T47D (cell line): Measurements from ENCODE around the gene KCTD3.

Experiments used
- DNase-seq, 2 experiments: peaks; one replicate each; pipeline versions ENCODE4 v3.0.0 to v3.0.0-alpha.2; 2011 to 2012; ENCODE audit warnings: low read depth in 1 of 2, low spot score in 1 of 2
- JUND ChIP-seq: IDR thresholded peaks from 2 replicates; pipeline ENCODE4 v1.6.1; 2012; ENCODE audit warnings: low read depth
- in situ Hi-C: cut with HindIII; loops from 2 replicates; pipeline ENCODE4 v1.10.0; 2016; ENCODE audit warnings: low sequenced_read_pairs, low pct_unique_long_range_greater_than_20kb

KCTD3 gene

DNA sequence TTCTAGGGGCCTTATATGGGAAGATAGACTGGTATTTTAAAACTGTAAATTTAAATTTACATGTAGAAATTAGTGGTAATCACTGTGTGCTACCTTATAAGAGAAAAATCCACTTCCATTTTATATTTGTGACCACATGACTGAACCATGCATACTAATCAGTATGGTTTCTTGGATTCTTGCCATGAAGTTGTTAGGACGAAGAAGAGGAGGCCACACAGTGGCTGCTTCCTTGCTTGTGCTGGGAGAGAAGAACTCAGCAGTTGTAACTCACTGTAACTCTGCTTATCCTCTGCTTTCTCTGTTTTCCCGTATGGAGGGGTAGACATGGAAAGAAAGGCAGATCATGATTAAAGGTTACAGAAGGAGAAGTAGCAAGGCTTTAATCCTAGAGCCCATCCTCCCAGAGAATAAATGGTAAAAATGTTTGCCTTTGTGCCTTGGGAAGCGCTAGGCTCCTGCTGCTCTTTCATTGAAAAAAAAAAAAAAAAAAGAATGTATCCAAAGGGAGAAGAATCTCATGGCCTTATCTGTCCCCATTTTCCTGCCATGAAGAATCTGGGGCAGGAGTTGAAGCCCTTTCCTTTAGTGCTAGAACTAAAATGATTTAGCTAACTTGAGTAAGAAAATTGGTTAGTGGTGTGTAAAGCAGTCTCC lies 32.4 kb downstream of the KCTD3 start:
- in situ Hi-C loops = no loop called here
- no peak for TF ChIP-seq JUND
- DNase-seq = peak in 1 of 2 experiments; percentile 44

DNA sequence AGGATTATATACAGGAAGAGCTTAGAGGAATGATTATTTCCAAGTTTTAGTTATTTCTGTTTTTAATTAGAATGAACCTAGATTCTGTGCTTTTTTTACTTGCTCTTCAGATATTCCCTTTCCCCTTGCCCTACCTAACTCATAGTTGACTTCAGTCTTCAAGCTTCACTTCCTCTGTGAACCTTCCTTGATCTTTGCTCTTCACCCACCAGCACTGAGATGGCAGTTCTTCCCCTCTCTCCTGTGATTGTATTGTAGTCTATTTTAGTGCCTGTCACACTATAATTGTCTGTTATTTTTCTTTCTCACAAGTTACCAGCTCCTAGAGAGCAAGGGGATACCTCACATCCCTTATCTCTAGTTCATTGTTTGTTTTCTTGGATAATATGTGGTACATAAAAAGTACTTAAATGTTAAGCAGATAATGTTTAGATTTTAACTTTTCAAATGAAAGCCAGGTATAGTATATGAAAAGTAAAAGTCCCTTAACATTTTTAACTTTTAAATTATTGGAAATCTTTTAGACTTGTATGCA lies 33.2 kb downstream of the KCTD3 start:
- in situ Hi-C loops = no loop called here
- DNase-seq = no peak
- no peak for TF ChIP-seq JUND

DNA sequence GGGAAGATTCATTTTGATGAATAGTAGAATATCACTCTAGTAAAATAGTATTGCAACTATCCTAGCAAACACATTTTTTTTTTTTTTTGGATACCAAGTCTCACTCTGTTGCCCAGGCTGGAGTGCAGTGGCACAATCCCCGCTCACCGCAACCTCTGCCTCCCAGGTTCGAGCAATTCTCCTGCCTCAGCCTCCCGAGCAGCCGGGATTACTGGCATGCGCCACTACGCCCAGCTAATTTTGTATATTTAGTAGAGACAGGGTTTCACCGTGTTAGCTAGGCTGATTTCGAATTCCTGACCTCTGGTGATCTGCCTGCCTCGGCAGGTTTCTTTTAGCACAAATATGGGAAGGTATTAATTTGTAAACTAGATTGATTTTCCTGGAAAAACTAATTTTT lies 33.8 kb downstream of the KCTD3 start:
- TF ChIP-seq JUND = no peak
- DNase-seq = no peak
- in situ Hi-C loops = no loop called here

DNA sequence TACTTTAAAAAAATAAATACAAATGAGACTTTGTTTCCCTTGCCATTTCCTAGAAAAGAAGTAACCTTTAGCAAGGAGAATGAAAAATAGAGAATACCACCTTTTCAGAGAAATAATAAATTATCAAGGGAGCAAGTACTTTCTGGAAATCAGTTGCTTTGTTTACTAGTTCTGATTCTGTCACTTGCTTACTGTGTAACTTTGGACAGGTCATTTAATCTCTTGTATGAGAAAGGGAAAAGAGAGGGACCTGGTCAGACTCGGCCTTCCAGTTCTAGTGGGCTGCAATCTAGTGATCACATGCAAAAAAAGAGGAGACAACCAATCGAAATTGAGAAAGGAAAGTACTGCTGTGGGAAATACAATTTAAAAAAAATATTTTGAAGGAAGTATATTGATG lies 34.2 kb downstream of the KCTD3 start:
- DNase-seq = no peak
- in situ Hi-C loops = no loop called here
- no peak for TF ChIP-seq JUND

GRCh38 chr1:215603319-215603718 lies 36.2 kb downstream of the KCTD3 start:
- DNase-seq = no peak
- no peak for TF ChIP-seq JUND
- in situ Hi-C loops = no loop called here

DNA sequence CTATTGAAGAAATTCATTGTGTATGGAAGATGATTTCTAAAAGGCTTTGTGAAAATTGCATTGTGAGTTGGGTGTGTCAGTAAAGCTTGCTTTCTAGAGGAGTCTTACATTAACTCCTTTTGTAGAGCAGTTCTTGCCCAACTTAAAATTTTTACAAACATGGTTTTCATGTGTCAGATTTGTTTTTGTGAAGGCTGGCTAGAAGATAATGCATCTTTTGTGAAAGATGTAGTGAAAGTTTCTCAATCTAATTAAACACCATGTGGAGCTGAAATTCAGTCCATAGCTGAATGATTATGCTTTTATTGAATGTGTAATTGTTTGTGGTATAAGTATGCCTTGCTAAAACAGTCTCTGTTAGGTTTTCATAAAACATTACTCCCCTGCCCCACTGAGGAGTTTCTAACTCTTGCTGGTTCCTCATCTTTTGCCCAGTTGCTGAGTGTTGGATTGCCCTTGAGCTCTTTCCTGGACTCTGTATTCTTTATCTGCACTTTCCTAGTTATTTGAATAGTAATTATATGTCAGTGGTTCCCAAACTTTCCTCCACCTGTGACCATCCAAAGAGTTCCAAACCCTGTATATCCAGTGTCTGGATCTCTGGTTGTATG lies 38.0 kb downstream of the KCTD3 start:
- no peak for TF ChIP-seq JUND
- in situ Hi-C loops = no loop called here
- DNase-seq = no peak

DNA sequence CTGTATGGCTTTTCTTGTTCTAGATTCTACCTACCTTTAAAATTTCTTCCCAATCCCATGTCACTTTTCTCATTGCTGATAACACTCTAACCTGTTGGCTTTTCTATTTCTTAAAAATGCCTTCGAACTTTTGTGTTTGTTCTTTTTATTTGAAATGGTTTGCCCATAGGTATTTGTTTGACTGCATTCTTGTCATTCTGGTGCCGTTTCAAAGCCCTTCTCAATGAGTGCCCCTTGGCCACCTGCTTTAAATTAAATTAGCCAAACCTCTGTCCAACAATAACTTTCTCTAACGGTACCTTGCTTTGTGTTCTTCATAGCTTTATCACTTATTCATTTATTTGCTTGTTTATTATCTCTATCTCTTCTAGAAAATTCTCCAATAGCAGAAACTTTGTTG lies 38.9 kb downstream of the KCTD3 start:
- in situ Hi-C loops = no loop called here

DNA sequence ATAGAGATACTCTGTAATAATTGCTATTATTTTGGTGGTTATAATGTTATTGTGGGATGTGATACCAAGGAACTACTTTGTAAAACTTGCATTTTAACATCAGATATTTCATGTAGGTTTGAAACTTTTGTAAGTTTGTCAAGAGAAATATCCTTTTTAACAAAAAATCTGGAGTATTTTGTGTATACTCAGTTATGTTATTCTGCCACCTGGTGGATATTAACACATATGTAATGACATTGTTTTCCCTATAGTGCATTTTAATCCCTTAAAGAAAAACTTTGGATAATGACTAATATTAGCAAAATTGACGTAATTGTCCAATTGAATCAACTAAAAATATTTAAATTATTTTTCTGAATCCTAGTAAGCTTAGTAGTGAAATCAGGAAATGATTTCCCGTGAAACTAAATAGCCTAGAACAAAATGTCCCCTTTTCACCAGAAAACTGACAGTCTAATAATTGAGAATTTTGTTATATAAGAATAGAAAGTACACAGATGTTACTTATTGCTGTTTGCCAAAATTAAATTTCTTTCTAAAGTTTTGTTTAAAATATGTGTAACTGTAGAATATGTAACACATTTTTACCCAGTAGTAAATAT lies 39.6 kb downstream of the KCTD3 start:
- peak in 1 of 2 experiments; percentile 19 for DNase-seq

More for the DNA sequence above, 38.9 kb downstream of the KCTD3 start:
- TF ChIP-seq JUND = peak; percentile 47; the same call in 1 of the 2 replicates
- peak in 1 of 2 experiments; percentile 55 for DNase-seq

DNA sequence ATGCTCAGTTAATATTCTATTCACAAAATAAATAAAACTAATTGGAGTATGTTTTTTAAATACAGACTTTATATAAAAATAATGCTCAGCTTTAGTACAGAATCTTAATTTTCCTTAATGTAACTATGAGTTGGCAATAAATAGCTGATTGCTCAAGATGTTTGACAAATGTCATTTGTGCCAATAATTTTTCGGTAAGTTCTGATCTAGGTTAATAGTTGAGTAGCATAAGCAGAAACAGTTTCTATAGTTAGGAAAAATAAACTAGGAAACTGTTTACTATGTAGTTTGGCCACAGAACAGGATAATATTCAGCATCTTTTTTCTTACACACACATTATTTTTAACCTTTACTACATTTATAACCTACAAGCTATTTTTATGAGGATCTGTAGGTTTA lies 40.3 kb downstream of the KCTD3 start:
- TF ChIP-seq JUND = no peak
- in situ Hi-C loops = no loop called here
- no peak for DNase-seq

More for the DNA sequence above, 39.6 kb downstream of the KCTD3 start:
- in situ Hi-C loops = no loop called here
- no peak for TF ChIP-seq JUND

DNA sequence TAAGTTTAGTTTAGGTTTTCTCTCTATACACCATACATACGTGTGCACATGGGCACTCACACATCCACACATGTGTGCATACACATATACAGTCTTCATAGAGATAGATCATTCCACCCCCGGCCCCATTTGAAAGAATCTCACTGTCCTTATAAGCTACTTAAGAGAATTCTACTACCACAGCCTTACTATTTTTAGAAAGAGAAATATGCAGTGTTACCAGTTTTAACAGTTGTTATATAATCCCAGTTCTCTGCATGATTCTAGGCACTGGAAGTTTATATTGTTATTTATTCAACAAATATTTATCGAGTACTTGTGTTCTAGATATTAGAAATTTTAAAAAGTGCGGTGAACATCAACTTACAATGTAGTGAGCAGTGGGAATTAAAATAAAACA lies 41.5 kb downstream of the KCTD3 start:
- in situ Hi-C loops = no loop called here
- no peak for DNase-seq
- no peak for TF ChIP-seq JUND

DNA sequence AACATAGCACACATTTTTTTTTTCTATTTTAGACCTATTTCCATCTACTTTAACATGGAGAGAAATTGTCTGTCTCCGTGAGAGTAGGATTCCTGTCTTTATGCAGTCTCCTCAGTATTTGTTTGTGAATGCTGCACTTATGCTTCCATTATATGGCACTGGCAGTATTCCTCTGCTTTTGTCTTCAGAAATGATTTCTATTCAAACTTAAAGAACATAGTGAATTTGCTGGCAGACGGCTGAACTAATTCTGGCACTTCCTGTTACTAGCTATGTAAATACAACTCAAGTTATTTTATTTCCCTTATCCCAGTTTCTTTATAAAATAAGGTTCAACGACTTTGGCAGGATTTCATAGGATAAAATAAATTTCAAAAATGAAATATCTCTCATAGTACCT lies 45.3 kb downstream of the KCTD3 start:
- no peak for TF ChIP-seq JUND
- in situ Hi-C loops = no loop called here
- no peak for DNase-seq

GRCh38 chr1:215617979-215618378 lies 50.9 kb downstream of the KCTD3 start:
- DNase-seq = no peak
- no peak for TF ChIP-seq JUND
- in situ Hi-C loops = no loop called here

DNA sequence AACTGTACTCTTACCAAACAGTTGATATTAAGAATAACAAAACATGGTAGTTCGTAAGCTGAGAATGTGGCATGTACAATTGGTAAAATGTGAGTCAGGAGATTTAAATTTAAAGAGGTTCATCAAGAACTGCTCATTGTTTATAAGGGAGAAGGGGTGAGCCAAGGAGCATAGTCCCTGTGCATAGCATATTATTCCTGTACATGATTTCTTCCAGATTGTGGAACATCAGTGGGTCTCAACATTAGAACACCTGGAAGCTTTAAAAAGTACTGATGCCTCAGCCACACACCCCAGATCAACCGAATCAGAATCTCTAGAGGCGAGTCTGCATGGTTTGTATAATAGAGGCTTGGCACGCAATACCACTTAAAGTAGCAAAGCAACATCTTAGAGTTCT lies 56.1 kb downstream of the KCTD3 start:
- no peak for DNase-seq
- in situ Hi-C loops = no loop called here
- no peak for TF ChIP-seq JUND

DNA sequence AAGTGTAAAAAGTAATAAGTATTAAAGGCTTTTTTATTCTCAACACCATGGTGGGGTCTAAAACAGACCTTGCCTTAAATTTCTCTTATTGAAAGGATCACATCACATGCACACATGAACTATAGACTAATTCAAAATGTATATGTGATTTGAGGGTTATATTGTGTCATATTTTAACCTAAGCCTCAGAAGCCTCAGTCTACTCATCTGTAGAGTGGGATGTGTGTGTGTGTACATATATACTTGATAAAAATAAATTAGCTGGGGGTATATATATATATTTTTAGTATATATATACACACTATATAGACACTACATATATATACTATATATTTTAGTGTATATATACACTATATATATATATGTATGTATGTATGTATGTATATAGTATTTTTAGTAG lies 58.8 kb downstream of the KCTD3 start:
- in situ Hi-C loops = no loop called here
- TF ChIP-seq JUND = no peak
- DNase-seq = no peak
